OCI-LY1 (cell line): ENCODE results near the gene PECR.

ENCODE experiments used
- H2AFZ ChIP-seq: fragments of 200-600 bp; sonication (generic), shearing (Covaris generic); 2 replicates; pipeline ENCODE4 v1.6.0; 2014; ENCODE audit warnings: antibody characterized with exemption, mild to moderate bottlenecking, low read length
- H3F3A ChIP-seq: fragments of 200-600 bp; sonication (generic), shearing (Covaris generic); 2 replicates; pipeline ENCODE4 v1.6.0; 2014; ENCODE audit warnings: mild to moderate bottlenecking, antibody characterized with exemption, low read length, moderate library complexity; ENCODE audit not compliant: insufficient read depth
- H3K27ac ChIP-seq: fragments of 200-600 bp; sonication (generic); 2 replicates; pipeline ENCODE4 v1.5.1; 2014; ENCODE audit warnings: low read length, mixed run types, mild to moderate bottlenecking, low read depth; ENCODE audit not compliant: poor library complexity, severe bottlenecking
- H3K27me3 ChIP-seq: fragments of 200-600 bp; sonication (generic); 2 replicates; pipeline ENCODE4 v1.6.0; 2014; ENCODE audit warnings: antibody characterized with exemption, mild to moderate bottlenecking, low read length, moderate library complexity; ENCODE audit not compliant: insufficient read depth
- H3K36me3 ChIP-seq: fragments of 200-600 bp; sonication (generic); 2 replicates; pipeline ENCODE4 v1.6.1; 2014; ENCODE audit warnings: mild to moderate bottlenecking, antibody characterized with exemption, low read length, moderate library complexity, mixed read lengths; ENCODE audit not compliant: insufficient read depth
- H3K4me1 ChIP-seq: fragments of 200-600 bp; sonication (generic); 2 replicates; pipeline ENCODE4 v1.5.1; 2014; ENCODE audit warnings: mild to moderate bottlenecking, low read length, moderate library complexity; ENCODE audit not compliant: insufficient read depth, severe bottlenecking
- H3K4me2 ChIP-seq: fragments of 200-600 bp; sonication (generic), shearing (Covaris generic); 2 replicates; pipeline ENCODE4 v1.6.1; 2014; ENCODE audit warnings: low read length
- H3K4me3 ChIP-seq: fragments of 200-600 bp; sonication (generic); 2 replicates; pipeline ENCODE4 v1.5.1; 2014; ENCODE audit warnings: low read length, low read depth, mild to moderate bottlenecking, mixed read lengths; ENCODE audit not compliant: poor library complexity, severe bottlenecking
- H3K79me2 ChIP-seq: fragments of 200-600 bp; shearing (Covaris generic); 2 replicates; pipeline ENCODE4 v1.6.1; 2016; ENCODE audit warnings: mixed run types, low read length, mixed read lengths; ENCODE audit not compliant: insufficient read depth
- H3K9ac ChIP-seq: fragments of 200-600 bp; sonication (generic), shearing (Covaris generic); 2 replicates; pipeline ENCODE4 v1.6.1; 2014; ENCODE audit warnings: mild to moderate bottlenecking, low read length, mixed read lengths
- H3K9me2 ChIP-seq: fragments of 200-600 bp; sonication (generic), shearing (Covaris generic); 2 replicates; pipeline ENCODE4 v1.6.1; 2014; ENCODE audit warnings: low read depth, mild to moderate bottlenecking, low read length, mixed read lengths
- H3K9me3 ChIP-seq: fragments of 200-600 bp; shearing (Covaris generic); 2 replicates; pipeline ENCODE4 v1.6.1; 2014; ENCODE audit warnings: low read length, mixed read lengths
- H4K20me1 ChIP-seq: fragments of 200-600 bp; sonication (generic), shearing (Covaris generic); 2 replicates; pipeline ENCODE4 v1.6.0; 2016; ENCODE audit warnings: mild to moderate bottlenecking, low read length; ENCODE audit not compliant: insufficient read depth
- EZH2 ChIP-seq: fragments of 200-600 bp; sonication (generic), shearing (Covaris generic); IDR thresholded peaks from 2 replicates; pipeline ENCODE4 v1.8.0; 2017; ENCODE audit warnings: borderline replicate concordance, mixed run types, mild to moderate bottlenecking, antibody characterized with exemption, low read length, moderate library complexity, mixed read lengths
- TF ChIP-seq, protein P1 (sequence below): fragments of 200-600 bp; sonication (generic), shearing (Covaris generic); IDR thresholded peaks from 2 replicates; pipeline ENCODE4 v1.5.1; 2017; ENCODE audit warnings: mild to moderate bottlenecking, antibody characterized with exemption, low read length, moderate library complexity, mixed read lengths

PECR gene

DNA sequence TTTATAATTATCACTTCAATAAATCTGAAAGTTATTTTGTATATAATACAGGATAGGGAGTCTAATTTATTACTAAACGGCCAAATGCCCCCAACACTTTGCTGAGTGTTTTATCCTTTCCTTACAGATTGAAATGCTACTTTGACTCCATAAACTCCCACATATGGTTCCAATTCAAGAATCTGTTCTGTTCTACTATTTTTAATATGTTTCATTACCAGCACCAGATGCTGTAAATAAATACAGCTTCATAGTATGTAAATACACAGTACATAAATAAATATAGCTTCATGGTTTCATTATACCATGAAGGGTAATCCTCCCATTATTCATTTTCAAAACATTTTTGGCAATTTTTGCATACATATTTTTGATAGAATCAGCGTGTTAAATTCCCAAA is 34.2 kb downstream of the PECR start:
- Histone ChIP-seq H3K4me1 (no peaks in the 10 kb centered on the region), H4K20me1 (no peaks in the 10 kb centered on the region), H3K79me2 (no peaks in the 10 kb centered on the region), H3K9me3 (no peaks in the 10 kb centered on the region), H3K9me2 (no peaks in the 10 kb centered on the region), H3K4me3 (no peak overlapping the region), H3K27me3 (no peaks in the 10 kb centered on the region; the same call in 1 of the 2 replicates), H3F3A (no peaks in the 10 kb centered on the region), H3K36me3 (no peaks in the 10 kb centered on the region), H2AFZ (no peak overlapping the region), H3K27ac (no peak overlapping the region), H3K4me2 (no peak overlapping the region), H3K9ac (no peak overlapping the region)
- TF ChIP-seq, protein P1, sequence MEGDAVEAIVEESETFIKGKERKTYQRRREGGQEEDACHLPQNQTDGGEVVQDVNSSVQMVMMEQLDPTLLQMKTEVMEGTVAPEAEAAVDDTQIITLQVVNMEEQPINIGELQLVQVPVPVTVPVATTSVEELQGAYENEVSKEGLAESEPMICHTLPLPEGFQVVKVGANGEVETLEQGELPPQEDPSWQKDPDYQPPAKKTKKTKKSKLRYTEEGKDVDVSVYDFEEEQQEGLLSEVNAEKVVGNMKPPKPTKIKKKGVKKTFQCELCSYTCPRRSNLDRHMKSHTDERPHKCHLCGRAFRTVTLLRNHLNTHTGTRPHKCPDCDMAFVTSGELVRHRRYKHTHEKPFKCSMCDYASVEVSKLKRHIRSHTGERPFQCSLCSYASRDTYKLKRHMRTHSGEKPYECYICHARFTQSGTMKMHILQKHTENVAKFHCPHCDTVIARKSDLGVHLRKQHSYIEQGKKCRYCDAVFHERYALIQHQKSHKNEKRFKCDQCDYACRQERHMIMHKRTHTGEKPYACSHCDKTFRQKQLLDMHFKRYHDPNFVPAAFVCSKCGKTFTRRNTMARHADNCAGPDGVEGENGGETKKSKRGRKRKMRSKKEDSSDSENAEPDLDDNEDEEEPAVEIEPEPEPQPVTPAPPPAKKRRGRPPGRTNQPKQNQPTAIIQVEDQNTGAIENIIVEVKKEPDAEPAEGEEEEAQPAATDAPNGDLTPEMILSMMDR: no peak
- no peak for TF ChIP-seq EZH2

DNA sequence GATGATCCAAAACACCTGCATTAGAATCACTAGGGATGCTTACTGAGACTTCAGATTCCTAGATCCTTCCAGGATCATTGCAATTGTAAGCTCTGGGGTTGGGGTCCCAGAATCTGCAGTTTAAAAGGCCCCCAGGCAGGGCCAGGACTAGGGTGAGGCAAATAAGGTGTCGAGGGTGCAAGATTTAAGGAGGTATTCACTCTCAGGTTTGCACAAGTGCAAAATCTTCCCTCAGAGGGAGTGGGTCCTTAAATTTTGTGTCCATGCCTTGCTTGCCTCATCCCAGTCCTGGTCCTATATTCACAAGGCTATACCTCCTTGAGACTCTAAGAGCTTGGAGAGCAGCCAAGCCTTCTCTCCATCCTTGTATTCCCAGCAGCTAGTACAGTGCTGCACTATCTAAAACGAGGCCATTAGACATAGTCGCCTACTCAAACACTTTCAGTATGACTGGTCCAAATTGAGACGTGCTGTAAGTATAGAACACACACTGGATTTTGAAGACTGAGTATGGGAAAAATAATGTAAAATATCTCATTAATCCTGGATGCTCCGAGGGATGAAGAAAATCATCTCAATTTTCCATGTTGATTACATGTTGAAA is 36.6 kb downstream of the PECR start:
- no peak overlapping the region for H3K9ac ChIP-seq
- H3K36me3 ChIP-seq: no peaks in the 10 kb centered on the region
- no peaks in the 10 kb centered on the region for H3F3A ChIP-seq
- no peaks in the 10 kb centered on the region; the same call in 1 of the 2 replicates for H3K27me3 ChIP-seq
- H3K4me1 ChIP-seq: no peaks in the 10 kb centered on the region
- no peaks in the 10 kb centered on the region for H3K79me2 ChIP-seq
- no peaks in the 10 kb centered on the region for H4K20me1 ChIP-seq
- no peak overlapping the region for H2AFZ ChIP-seq
- TF ChIP-seq EZH2: no peak
- TF ChIP-seq, protein P1: no peak
- no peak overlapping the region for H3K4me2 ChIP-seq
- H3K9me3 ChIP-seq: no peaks in the 10 kb centered on the region
- H3K27ac ChIP-seq: no peak overlapping the region
- no peak overlapping the region for H3K4me3 ChIP-seq
- no peaks in the 10 kb centered on the region for H3K9me2 ChIP-seq

- Histone ChIP-seq H3K27me3 (no peaks in the 10 kb centered on the region), H4K20me1 (no peaks in the 10 kb centered on the region), H3K4me1 (no peaks in the 10 kb centered on the region), H3K27ac (no peak overlapping the region), H3K9ac (no peak overlapping the region), H2AFZ (no peak overlapping the region), H3K36me3 (no peaks in the 10 kb centered on the region), H3K9me2 (no peaks in the 10 kb centered on the region), H3K4me3 (no peak overlapping the region), H3K4me2 (no peak overlapping the region), H3K9me3 (no peaks in the 10 kb centered on the region), H3K79me2 (no peaks in the 10 kb centered on the region), H3F3A (no peaks in the 10 kb centered on the region)
- TF ChIP-seq, protein P1: no peak
- TF ChIP-seq EZH2: no peak
These were observed 37.7 kb downstream of the PECR start for GRCh38 chr2:216043949-216044348.
